Measurements from ENCODE around the gene COX6A1.

Gene COX6A1

GRCh38 chr12:120460157-120460556 lies 22.2 kb downstream of the COX6A1 start:
- no peak for DNase-seq (ENCODE audit: low read depth)

DNA sequence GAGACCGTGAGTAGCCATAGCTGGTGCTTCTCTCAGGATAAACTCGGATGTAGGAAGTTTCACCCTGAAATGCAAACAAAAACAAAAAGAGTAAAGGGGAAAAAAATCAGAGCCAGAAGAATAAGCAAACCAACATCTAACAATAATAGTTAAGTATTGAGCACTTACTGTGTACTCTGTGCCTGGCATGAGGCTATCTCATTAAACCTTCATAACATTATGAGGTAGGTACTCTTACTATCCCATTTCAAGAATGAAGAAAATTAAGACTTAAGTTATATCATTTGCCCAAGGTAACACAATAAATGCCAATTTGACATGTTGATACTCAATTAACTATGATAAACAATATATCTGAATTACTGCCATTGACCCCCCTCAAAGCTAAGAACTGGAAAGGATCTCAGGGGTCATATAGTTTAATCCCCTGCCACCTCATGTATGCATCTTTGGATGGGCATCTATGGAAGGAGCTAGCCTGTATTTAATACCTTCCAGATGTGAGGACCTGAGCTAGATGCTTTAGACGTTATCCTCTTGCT lies 24.3 kb downstream of the COX6A1 start:
- no peak overlapping the region for H3K4me3 ChIP-seq (ENCODE audit: low read length)
- no peak for DNase-seq (ENCODE audit: low read depth)
- TF ChIP-seq, protein P1, sequence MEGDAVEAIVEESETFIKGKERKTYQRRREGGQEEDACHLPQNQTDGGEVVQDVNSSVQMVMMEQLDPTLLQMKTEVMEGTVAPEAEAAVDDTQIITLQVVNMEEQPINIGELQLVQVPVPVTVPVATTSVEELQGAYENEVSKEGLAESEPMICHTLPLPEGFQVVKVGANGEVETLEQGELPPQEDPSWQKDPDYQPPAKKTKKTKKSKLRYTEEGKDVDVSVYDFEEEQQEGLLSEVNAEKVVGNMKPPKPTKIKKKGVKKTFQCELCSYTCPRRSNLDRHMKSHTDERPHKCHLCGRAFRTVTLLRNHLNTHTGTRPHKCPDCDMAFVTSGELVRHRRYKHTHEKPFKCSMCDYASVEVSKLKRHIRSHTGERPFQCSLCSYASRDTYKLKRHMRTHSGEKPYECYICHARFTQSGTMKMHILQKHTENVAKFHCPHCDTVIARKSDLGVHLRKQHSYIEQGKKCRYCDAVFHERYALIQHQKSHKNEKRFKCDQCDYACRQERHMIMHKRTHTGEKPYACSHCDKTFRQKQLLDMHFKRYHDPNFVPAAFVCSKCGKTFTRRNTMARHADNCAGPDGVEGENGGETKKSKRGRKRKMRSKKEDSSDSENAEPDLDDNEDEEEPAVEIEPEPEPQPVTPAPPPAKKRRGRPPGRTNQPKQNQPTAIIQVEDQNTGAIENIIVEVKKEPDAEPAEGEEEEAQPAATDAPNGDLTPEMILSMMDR (conservative IDR thresholded peaks at IDR 0.05; ENCODE audit: low read depth, low read length): no peak

More at GRCh38 chr12:120460157-120460556, 22.2 kb downstream of the COX6A1 start:
- TF ChIP-seq, protein P1 (conservative IDR thresholded peaks at IDR 0.05; ENCODE audit: low read depth, low read length): no peak
- no peak overlapping the region for H3K4me3 ChIP-seq (ENCODE audit: low read length)

DNA sequence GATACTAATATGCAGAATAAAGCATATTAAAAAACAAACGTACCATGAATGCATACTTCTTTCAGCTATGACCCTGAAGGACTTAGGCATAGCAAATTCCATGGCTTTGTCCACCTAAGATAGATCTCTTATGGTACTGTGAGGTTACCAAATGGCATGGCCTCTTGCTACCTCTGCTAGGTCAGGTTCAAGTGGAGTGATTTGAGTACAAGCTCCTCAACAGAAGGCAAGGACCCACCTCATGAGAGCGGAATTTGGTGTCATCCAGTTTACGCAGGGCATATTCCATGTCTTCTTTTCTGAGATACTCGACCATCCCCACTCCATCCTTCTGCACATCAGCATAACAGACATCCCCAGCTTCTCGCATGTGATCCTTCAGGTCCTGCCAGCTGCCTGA lies 25.8 kb downstream of the COX6A1 start:
- TF ChIP-seq, protein P1 (conservative IDR thresholded peaks at IDR 0.05; ENCODE audit: low read depth, low read length): no peak
- no peak overlapping the region for H3K4me3 ChIP-seq (ENCODE audit: low read length)
- no peak for DNase-seq (ENCODE audit: low read depth)

GRCh38 chr12:120465756-120466155 lies 27.8 kb downstream of the COX6A1 start:
- no peak for DNase-seq (ENCODE audit: low read depth)
- no peak overlapping the region for H3K4me3 ChIP-seq (ENCODE audit: low read length)
- TF ChIP-seq, protein P1 (conservative IDR thresholded peaks at IDR 0.05; ENCODE audit: low read depth, low read length): no peak

GRCh38 chr12:120466560-120467315 lies 28.8 kb downstream of the COX6A1 start:
- no peak overlapping the region for H3K4me3 ChIP-seq (ENCODE audit: low read length)
- no peak for DNase-seq (ENCODE audit: low read depth)

DNA sequence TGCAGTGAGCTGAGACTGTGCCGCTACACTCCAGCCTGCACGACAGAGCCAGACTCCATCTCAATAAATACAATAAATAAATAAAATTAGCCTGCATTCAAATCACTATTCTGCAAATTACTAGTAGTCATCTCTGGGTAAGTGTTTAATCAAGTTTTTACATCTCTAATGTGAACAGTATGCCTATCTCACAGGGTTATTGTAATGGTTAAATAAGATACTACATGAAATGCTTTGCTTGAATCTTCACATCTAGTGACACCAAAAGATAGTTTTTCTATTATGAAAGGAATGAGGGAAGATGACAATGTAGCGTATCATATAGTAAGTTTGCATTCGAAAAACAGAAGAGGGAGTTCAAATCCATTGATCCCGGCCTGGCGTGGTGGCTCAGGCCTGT lies 29.5 kb downstream of the COX6A1 start:
- H3K4me3 ChIP-seq (ENCODE audit: low read length): no peak overlapping the region
- TF ChIP-seq, protein P1 (conservative IDR thresholded peaks at IDR 0.05; ENCODE audit: low read depth, low read length): no peak
- DNase-seq (ENCODE audit: low read depth): no peak

More at GRCh38 chr12:120466560-120467315, 28.8 kb downstream of the COX6A1 start:
- TF ChIP-seq, protein P1 (conservative IDR thresholded peaks at IDR 0.05; ENCODE audit: low read depth, low read length): peak; percentile 68

GRCh38 chr12:120468325-120468820 lies 30.5 kb downstream of the COX6A1 start:
- DNase-seq (ENCODE audit: low read depth): no peak
- peak overlapping the region; percentile 82 for H3K4me3 ChIP-seq (ENCODE audit: low read length)
- TF ChIP-seq, protein P1 (conservative IDR thresholded peaks at IDR 0.05; ENCODE audit: low read depth, low read length): no peak
